OCI-LY7 (cell line): ENCODE results near the gene ZNF160. TPM values are rescaled to one million over a fixed set of nuclear protein-coding genes. Genes with fewer than 3 reads are reported as not detected.

Source experiments
- BruUV-seq: library from RNA; stranded (reverse); fragments of 400-500 nt; replicated peaks from 2 replicates; lab custom pipeline; 2021; lab: Mats Ljungman, UMichigan
- CTCF ChIA-PET: fragments of 300-600 bp; sonication (Branson Sonifier 250); formaldehyde crosslinking; loops from one replicate; lab custom pipeline; 2022; ENCODE audit warnings: antibody characterized with exemption; ENCODE audit not compliant: unreplicated experiment; lab: Charles Lee
- POLR2A ChIA-PET: fragments of 300-600 bp; sonication (Branson Sonifier 250); formaldehyde crosslinking; loops from one replicate; lab custom pipeline; 2022; ENCODE audit warnings: antibody characterized with exemption; lab: Charles Lee
- DNase-seq: peaks from one replicate; pipeline ENCODE4 v3.0.0-alpha.2; 2015; ENCODE audit warnings: low spot score
- H2AFZ ChIP-seq: fragments of 200-600 bp; sonication (generic), shearing (Covaris generic); 2 replicates; pipeline ENCODE4 v1.6.1; 2014; ENCODE audit warnings: mild to moderate bottlenecking, antibody characterized with exemption, low read length, moderate library complexity
- H3K27ac ChIP-seq: fragments of 200-600 bp; sonication (generic); 2 replicates; pipeline ENCODE4 v1.5.1; 2014; ENCODE audit warnings: mixed run types, low read depth, mild to moderate bottlenecking, moderate library complexity, low read length, inconsistent platforms; ENCODE audit not compliant: poor library complexity, severe bottlenecking
- H3K36me3 ChIP-seq: fragments of 200-600 bp; sonication (generic); 2 replicates; pipeline ENCODE4 v1.6.1; 2014; ENCODE audit warnings: mild to moderate bottlenecking, antibody characterized with exemption, low read length, moderate library complexity, mixed read lengths; ENCODE audit not compliant: insufficient read depth
- H3K4me1 ChIP-seq: fragments of 200-600 bp; sonication (generic); 2 replicates; pipeline ENCODE4 v1.5.1; 2014; ENCODE audit warnings: mild to moderate bottlenecking, low read length; ENCODE audit not compliant: insufficient read depth, poor library complexity, severe bottlenecking
- H3K4me2 ChIP-seq: fragments of 200-600 bp; sonication (generic); 2 replicates; pipeline ENCODE4 v1.6.1; 2014; ENCODE audit warnings: mild to moderate bottlenecking, low read length
- H3K4me3 ChIP-seq: fragments of 200-600 bp; sonication (generic); 2 replicates; pipeline ENCODE4 v1.5.1; 2014; ENCODE audit warnings: mild to moderate bottlenecking, low read depth, low read length; ENCODE audit not compliant: poor library complexity, severe bottlenecking
- H3K79me2 ChIP-seq: fragments of 200-600 bp; sonication (generic); 2 replicates; pipeline ENCODE4 v1.6.1; 2016; ENCODE audit warnings: low read depth, mild to moderate bottlenecking, low read length, moderate library complexity, mixed read lengths; ENCODE audit not compliant: insufficient read depth
- H3K9me2 ChIP-seq: fragments of 200-600 bp; sonication (generic); 2 replicates; pipeline ENCODE4 v1.6.1; 2016; ENCODE audit warnings: mild to moderate bottlenecking, low read length, mixed read lengths; ENCODE audit not compliant: insufficient read depth
- H3K9me3 ChIP-seq: fragments of 200-600 bp; sonication (generic); 2 replicates; pipeline ENCODE4 v1.6.1; 2014; ENCODE audit warnings: mild to moderate bottlenecking, mixed run types, low read length, mixed read lengths
- H4K20me1 ChIP-seq: fragments of 200-600 bp; sonication (generic); 2 replicates; pipeline ENCODE4 v1.6.1; 2014; ENCODE audit warnings: mild to moderate bottlenecking, antibody characterized with exemption, low read length, moderate library complexity, mixed read lengths; ENCODE audit not compliant: insufficient read depth
- CTCF ChIP-seq: fragments of 200-600 bp; sonication (generic); conservative IDR thresholded peaks from 2 replicates; pipeline ENCODE4 v1.5.1; 2014; ENCODE audit warnings: mild to moderate bottlenecking, antibody characterized with exemption, low read length, moderate library complexity, mixed read lengths
- EZH2phosphoT487 ChIP-seq: fragments of 200-600 bp; sonication (generic); IDR thresholded peaks from 2 replicates; pipeline ENCODE4 v1.6.1; 2018; ENCODE audit warnings: low read depth, borderline replicate concordance, mild to moderate bottlenecking, mixed run types, antibody characterized with exemption, low read length, moderate library complexity, mixed read lengths
- intact Hi-C: fragments of 100-400 bp; cut with micrococcal nuclease; formaldehyde crosslinking; loops from one replicate; pipeline ENCODE4 v1.10.0; 2022; ENCODE audit not compliant: unreplicated experiment
- total RNA-seq, 2 experiments: library from RNA; depleted of rRNA in 1 of 2; stranded (reverse); fragments of >200 nt in 1 of 2; shearing (Covaris generic) in 1 of 2; gene quantifications; 2 replicates each; pipeline ENCODE4 v1.2.3, GENCODE V29; 2014 to 2022

ZNF160 gene
- total RNA-seq, 2 experiments from 2014 or later: 18.8 to 35.5 TPM

- DNase-seq: no peak
- TF ChIP-seq CTCF: no peak
- no peak for TF ChIP-seq EZH2phosphoT487
- BruUV-seq: no TSS peak
- ChIA-PET CTCF (no interaction called here), POLR2A (no interaction called here)
- H3K79me2 ChIP-seq: no peaks in the 10 kb centered on the region
- H4K20me1 ChIP-seq: no peaks in the 10 kb centered on the region
- no peak overlapping the region for H3K4me2 ChIP-seq
- H3K36me3 ChIP-seq: peaks cover 54% of the 10 kb centered on the region
- no peak overlapping the region for H3K27ac ChIP-seq
- no peaks in the 10 kb centered on the region for H3K4me1 ChIP-seq
- intact Hi-C loops: no loop called here
- no peak overlapping the region for H3K4me3 ChIP-seq
- no peak overlapping the region for H2AFZ ChIP-seq
- H3K9me3 ChIP-seq: peaks cover 33% of the 10 kb centered on the region
- H3K9me2 ChIP-seq: no peaks in the 10 kb centered on the region
These were observed 37.1 kb upstream of the ZNF160 start for GRCh38 chr19:53140351-53140750.

DNA sequence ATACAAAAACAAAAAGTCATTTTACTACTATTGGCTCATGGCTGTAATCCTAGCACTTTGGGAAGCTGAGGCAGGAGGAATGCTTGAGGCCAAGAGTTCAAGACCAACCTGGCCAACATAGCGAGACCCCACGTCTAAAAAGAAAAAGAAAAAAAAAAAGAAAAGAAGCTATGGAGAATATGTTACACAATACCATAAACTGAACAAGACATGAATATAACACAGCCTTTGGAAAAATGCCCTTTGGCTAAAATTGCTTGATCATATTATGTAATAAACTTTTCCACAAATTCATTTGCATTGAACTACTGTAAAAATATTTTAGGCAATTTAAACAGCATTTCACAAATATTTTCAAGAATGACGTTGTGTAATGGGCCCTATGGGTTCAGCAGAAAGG is 33.2 kb upstream of the ZNF160 start:
- Histone ChIP-seq H3K4me3 (no peak overlapping the region), H2AFZ (no peak overlapping the region), H3K4me1 (no peaks in the 10 kb centered on the region), H4K20me1 (no peaks in the 10 kb centered on the region), H3K9me3 (peaks cover 12% of the 10 kb centered on the region), H3K27ac (no peak overlapping the region), H3K36me3 (peaks cover 20% of the 10 kb centered on the region), H3K4me2 (no peak overlapping the region), H3K9me2 (no peaks in the 10 kb centered on the region), H3K79me2 (no peaks in the 10 kb centered on the region)
- no peak for TF ChIP-seq CTCF
- no peak for TF ChIP-seq EZH2phosphoT487
- BruUV-seq: no TSS peak
- CTCF ChIA-PET: no interaction called here
- no peak for DNase-seq
- POLR2A ChIA-PET: no interaction called here
- intact Hi-C loops: no loop called here

- no peak within 1 kb of the TSS for H3K27ac ChIP-seq
- no peak within 1 kb of the TSS for H2AFZ ChIP-seq
- no peaks in the 10 kb centered on the region for H4K20me1 ChIP-seq
- H3K4me1 ChIP-seq: no peaks in the 10 kb centered on the region
- no peak within 1 kb of the TSS for H3K4me2 ChIP-seq
- H3K9me2 ChIP-seq: no peaks in the 10 kb centered on the region
- no peak for TF ChIP-seq CTCF
- TF ChIP-seq EZH2phosphoT487: no peak
- no peak for DNase-seq
- no peaks in the 10 kb centered on the region for H3K36me3 ChIP-seq
- POLR2A ChIA-PET: no interaction called here
- BruUV-seq: no TSS peak
- CTCF ChIA-PET: no interaction called here
- H3K9me3 ChIP-seq: no peaks in the 10 kb centered on the region; the same call in 1 of the 2 replicates
- intact Hi-C loops: no loop called here
- H3K4me3 ChIP-seq: no peak within 1 kb of the TSS
- H3K79me2 ChIP-seq: no peaks in the 10 kb centered on the region
These were observed 29.1 kb upstream of the ZNF160 start, which contains the start of gene ZNF415 for GRCh38 chr19:53132141-53132991. Gene ZNF415 (minus strand): TSS chr19:53132910. CDS start chr19:53122676, 10,234 bp downstream.
